ENCODE results near the gene GPR35. TPM values are rescaled to one million over a fixed set of nuclear protein-coding genes. Genes with fewer than 3 reads are reported as not detected.

The GPR35 gene
- total RNA-seq, 1 experiment from 2014 or later = 2.7 TPM

GRCh38 chr2:240589375-240589774 lies 35.9 kb upstream of the GPR35 start:
- Histone ChIP-seq H3K27me3 (replicated peaks; ENCODE audit: insufficient read depth, low read depth, low read length, poor library complexity) (no peaks in the 10 kb centered on the region), H3K36me3 (ENCODE audit: insufficient read depth, low read length, poor library complexity, severe bottlenecking) (peaks cover 7% of the 10 kb centered on the region), H3K9me3 (ENCODE audit: low read depth, low read length, poor library complexity, severe bottlenecking) (no peaks in the 10 kb centered on the region), H3K4me1 (ENCODE audit: insufficient read depth, low read length, poor library complexity, severe bottlenecking) (peaks cover 29% of the 10 kb centered on the region), H3K4me3 (ENCODE audit: low read depth, low read length, poor library complexity, severe bottlenecking) (no peak overlapping the region), H3K27ac (ENCODE audit: low read depth, low read length, poor library complexity, severe bottlenecking) (no peak overlapping the region)
- POLR2A ChIA-PET (ENCODE audit: low non-redundant PET) = no interaction called here
- intact Hi-C loops (cut with micrococcal nuclease; ENCODE audit: unreplicated experiment) = no loop called here
- TF ChIP-seq, protein P1, sequence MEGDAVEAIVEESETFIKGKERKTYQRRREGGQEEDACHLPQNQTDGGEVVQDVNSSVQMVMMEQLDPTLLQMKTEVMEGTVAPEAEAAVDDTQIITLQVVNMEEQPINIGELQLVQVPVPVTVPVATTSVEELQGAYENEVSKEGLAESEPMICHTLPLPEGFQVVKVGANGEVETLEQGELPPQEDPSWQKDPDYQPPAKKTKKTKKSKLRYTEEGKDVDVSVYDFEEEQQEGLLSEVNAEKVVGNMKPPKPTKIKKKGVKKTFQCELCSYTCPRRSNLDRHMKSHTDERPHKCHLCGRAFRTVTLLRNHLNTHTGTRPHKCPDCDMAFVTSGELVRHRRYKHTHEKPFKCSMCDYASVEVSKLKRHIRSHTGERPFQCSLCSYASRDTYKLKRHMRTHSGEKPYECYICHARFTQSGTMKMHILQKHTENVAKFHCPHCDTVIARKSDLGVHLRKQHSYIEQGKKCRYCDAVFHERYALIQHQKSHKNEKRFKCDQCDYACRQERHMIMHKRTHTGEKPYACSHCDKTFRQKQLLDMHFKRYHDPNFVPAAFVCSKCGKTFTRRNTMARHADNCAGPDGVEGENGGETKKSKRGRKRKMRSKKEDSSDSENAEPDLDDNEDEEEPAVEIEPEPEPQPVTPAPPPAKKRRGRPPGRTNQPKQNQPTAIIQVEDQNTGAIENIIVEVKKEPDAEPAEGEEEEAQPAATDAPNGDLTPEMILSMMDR (conservative IDR thresholded peaks at IDR 0.05; ENCODE audit: low read depth, low read length) = no peak
- no peak for TF ChIP-seq EZH2 (IDR thresholded peaks at IDR 0.05; ENCODE audit: borderline replicate concordance, low read depth, low read length, poor library complexity, severe bottlenecking)
- DNase-seq (ENCODE audit: low spot score) = peak; percentile 52
- BruUV-seq (replicated peaks) = no TSS peak
- CTCF ChIA-PET = no interaction called here

GRCh38 chr2:240589850-240590525 lies 35.3 kb upstream of the GPR35 start:
- TF ChIP-seq, protein P1 (conservative IDR thresholded peaks at IDR 0.05; ENCODE audit: low read depth, low read length) = no peak
- no peaks in the 10 kb centered on the region for H3K27me3 ChIP-seq (replicated peaks; ENCODE audit: insufficient read depth, low read depth, low read length, poor library complexity)
- peaks cover 24% of the 10 kb centered on the region for H3K4me1 ChIP-seq (ENCODE audit: insufficient read depth, low read length, poor library complexity, severe bottlenecking)
- H3K27ac ChIP-seq (ENCODE audit: low read depth, low read length, poor library complexity, severe bottlenecking) = no peak overlapping the region
- BruUV-seq (replicated peaks) = no TSS peak
- H3K4me3 ChIP-seq (ENCODE audit: low read depth, low read length, poor library complexity, severe bottlenecking) = no peak overlapping the region
- DNase-seq (ENCODE audit: low spot score) = no peak
- POLR2A ChIA-PET (ENCODE audit: low non-redundant PET) = no interaction called here
- CTCF ChIA-PET = no interaction called here
- no peaks in the 10 kb centered on the region for H3K9me3 ChIP-seq (ENCODE audit: low read depth, low read length, poor library complexity, severe bottlenecking)
- peaks cover 7% of the 10 kb centered on the region for H3K36me3 ChIP-seq (ENCODE audit: insufficient read depth, low read length, poor library complexity, severe bottlenecking)
- intact Hi-C loops (cut with micrococcal nuclease; ENCODE audit: unreplicated experiment) = no loop called here

GRCh38 chr2:240590681-240591111 lies 34.6 kb upstream of the GPR35 start:
- H3K27me3 ChIP-seq (replicated peaks; ENCODE audit: insufficient read depth, low read depth, low read length, poor library complexity) = no peaks in the 10 kb centered on the region
- H3K36me3 ChIP-seq (ENCODE audit: insufficient read depth, low read length, poor library complexity, severe bottlenecking) = peaks cover 7% of the 10 kb centered on the region
- H3K9me3 ChIP-seq (ENCODE audit: low read depth, low read length, poor library complexity, severe bottlenecking) = no peaks in the 10 kb centered on the region
- peaks cover 22% of the 10 kb centered on the region for H3K4me1 ChIP-seq (ENCODE audit: insufficient read depth, low read length, poor library complexity, severe bottlenecking)
- no peak for DNase-seq (ENCODE audit: low spot score)
- no TSS peak for BruUV-seq (replicated peaks)
- TF ChIP-seq, protein P1 (conservative IDR thresholded peaks at IDR 0.05; ENCODE audit: low read depth, low read length) = no peak
- no peak for TF ChIP-seq EZH2 (IDR thresholded peaks at IDR 0.05; ENCODE audit: borderline replicate concordance, low read depth, low read length, poor library complexity, severe bottlenecking)
- ChIA-PET POLR2A (ENCODE audit: low non-redundant PET) (no interaction called here), CTCF (no interaction called here)
- H3K27ac ChIP-seq (ENCODE audit: low read depth, low read length, poor library complexity, severe bottlenecking) = no peak overlapping the region
- intact Hi-C loops (cut with micrococcal nuclease; ENCODE audit: unreplicated experiment) = no loop called here
- no peak overlapping the region for H3K4me3 ChIP-seq (ENCODE audit: low read depth, low read length, poor library complexity, severe bottlenecking)
